GM18867 (cell line): ENCODE data around the gene TPSAB1.

ENCODE experiments used
- ATAC-seq: cut with Tn5 transposase; IDR thresholded peaks from one replicate; pipeline ENCODE4 v1.9.1; 2021; ENCODE audit warnings: mild to moderate bottlenecking, moderate library complexity; ENCODE audit not compliant: unreplicated experiment

TPSAB1 gene

DNA sequence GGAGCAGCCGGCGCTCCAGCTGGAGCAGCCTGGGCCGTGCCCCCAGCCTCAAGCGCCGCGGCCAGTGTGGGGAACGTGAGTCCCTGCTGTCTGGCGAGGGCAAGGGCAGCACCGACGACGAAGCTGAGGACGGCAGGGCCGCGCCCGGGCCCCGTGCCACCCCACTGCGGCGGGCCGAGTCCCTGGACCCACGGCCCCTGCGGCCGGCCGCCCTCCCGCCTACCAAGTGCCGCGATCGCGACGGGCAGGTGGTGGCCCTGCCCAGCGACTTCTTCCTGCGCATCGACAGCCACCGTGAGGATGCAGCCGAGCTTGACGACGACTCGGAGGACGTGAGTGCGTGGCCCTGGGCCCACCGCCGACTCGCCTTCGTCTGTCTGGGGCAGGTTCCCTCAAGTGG is 31.4 kb upstream of the TPSAB1 start:
- no peak for ATAC-seq

DNA sequence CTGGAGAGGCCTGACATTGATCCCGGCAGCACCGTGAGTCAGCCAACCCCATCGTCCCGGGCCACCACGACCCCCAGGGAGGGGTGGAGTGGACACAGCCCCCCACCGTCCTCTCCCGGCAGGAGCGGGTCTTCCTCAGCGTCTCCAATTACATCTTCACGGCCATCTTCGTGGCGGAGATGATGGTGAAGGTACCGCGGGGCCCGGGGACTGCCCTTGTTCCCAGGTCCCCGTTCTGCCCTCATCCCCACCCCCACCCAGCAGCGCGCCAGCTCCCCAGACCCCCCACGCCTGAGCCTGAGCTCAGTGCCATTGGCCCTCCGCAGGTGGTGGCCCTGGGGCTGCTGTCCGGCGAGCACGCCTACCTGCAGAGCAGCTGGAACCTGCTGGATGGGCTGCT is 30.0 kb upstream of the TPSAB1 start:
- no peak for ATAC-seq

DNA sequence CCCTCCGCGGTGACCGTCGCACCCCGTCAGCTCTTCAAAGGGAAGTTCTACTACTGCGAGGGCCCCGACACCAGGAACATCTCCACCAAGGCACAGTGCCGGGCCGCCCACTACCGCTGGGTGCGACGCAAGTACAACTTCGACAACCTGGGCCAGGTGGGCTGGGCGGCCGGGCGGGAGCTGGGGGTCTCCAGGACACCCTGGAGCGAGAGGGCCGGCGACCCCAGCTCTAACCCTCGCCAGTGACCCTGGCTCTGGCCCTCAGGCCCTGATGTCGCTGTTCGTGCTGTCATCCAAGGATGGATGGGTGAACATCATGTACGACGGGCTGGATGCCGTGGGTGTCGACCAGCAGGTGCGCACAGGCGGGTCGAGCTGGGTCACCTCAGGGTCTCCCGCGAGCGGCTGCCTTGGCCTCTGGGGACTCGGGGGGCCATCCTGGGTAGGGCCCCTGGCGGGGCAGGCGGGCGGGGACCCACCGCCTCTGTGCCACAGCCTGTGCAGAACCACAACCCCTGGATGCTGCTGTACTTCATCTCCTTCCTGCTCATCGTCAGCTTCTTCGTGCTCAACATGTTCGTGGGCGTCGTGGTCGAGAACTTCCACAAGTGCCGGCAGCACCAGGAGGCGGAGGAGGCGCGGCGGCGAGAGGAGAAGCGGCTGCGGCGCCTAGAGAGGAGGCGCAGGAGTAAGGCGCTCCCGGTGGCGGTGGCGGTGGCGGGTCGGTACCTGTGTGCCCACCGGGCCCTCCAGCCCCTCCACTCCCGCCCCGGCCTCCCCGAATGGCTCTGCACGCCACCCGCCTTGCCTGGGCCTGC is 28.8 kb upstream of the TPSAB1 start:
- ATAC-seq, result no peak

DNA sequence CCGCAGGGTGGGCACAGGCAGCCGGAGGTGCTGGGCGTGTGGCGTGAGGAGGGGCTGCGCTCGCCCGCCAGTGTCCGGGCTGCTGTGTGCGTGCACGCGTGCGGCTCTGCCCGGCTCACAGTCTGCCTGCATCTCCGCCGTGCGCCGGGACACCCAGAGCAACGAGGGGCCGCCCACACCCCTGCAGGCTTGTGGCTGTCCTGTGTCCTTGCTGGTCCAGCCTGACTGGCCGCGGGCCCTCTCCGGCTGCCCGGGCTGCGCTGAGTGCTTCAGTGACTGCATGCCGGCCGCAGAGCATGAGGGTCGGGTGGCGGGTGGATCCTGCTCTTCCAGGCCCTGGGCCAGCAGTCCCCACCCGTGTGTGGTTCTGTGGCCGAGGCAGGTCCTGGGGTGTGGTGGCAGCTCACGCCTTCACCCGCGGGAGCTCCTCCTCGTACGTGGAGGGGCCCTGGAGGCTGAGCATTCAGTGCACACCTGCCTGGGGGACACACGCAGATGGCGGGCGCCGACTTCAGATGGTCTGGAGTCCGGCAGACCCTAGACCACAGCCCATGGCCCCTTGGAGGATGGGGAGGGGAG is 27.8 kb upstream of the TPSAB1 start:
- ATAC-seq, result no peak

DNA sequence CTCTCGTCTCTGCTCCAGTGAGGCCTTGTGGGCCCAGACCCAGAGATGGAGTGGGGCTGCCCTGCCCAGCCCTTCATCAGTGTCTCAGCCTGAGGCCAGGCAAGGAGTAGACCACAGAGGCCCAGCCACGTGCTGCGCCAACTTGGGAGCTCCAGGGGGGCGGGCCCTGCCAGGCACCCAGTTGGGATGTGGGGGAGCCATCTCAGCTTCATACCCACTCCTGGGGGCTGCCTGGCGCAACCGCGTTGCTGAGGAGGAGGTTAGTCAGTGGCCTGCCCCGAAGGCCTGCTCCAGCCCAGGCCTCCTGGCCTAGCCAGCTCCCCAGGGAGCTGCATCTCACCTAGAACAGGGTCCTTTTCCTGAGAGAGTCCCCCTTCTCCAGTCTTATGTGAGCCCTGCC is 27.3 kb upstream of the TPSAB1 start:
- ATAC-seq, result no peak

DNA sequence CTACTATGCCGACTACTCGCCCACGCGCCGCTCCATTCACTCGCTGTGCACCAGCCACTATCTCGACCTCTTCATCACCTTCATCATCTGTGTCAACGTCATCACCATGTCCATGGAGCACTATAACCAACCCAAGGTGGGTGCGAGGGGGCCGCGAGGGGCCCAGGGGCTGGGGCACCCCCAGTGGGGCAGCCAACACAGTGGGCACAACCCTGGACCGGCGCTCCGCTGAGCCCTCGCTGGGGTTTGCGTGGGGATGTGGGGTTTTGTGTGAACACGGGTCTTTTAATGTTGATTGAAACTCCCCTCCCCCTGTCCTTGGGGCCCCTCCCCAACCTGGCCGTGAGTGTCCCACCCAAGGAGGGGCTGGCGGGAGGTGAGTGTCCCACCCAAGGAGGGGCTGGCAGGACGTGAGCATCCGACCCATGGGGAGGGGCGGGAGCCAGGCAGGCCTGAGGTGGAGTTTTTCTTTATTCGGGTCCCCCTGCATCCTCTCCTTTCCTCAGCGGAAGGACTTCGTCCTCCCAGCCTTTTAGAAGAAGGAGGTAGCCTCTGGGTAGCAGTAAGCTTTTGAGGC is 26.6 kb upstream of the TPSAB1 start:
- ATAC-seq, result no peak

DNA sequence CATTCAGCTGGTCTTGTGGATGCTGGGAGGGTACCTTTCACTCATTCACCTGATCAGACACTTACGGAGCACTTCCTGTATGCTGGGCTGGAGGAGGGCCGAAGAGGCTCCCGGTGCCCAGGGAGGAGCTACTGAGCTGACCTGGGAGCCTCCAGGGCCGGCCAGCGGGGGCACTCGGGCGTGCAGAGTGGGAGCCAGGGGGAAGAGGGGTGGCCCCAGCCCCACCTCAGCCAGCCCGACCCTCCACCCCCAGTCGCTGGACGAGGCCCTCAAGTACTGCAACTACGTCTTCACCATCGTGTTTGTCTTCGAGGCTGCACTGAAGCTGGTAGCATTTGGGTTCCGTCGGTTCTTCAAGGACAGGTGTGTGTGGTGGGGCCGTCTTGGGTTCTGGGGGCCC is 25.8 kb upstream of the TPSAB1 start:
- no peak for ATAC-seq

DNA sequence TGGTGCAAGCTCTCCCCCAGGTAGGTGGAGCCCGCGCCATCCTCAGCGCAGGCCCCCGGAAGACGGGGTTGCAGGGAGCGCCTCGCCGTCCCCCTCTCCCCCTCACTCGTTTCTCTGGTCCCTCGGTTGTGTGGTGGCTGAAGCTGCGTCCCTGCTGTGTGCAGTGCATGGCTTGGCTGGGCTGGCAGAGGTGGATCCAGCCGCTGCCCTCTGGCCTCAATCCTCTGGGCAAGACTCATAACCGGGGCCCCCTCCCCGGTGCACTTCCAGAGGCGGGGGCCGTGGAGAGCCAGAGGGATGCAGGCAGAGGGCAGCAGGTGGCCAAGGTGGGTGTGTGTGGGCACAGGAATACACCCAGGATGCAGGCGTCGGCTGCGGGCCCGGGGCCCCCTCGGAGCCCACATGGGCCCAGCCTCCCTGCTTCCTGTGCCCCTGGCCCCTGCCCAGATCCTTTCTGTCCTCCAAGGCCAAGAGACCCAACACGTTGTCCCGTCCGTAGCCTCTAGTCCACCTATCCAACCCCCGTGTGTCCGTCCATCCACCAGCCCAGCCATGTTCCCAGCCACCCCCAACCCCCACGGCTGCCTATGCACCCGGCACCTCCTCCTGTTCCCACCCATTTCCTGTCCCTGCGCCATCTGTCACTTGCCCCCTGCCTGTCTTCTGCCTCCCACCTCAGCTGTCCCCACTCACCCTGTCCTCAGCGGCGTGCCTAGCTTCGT is 24.8 kb upstream of the TPSAB1 start:
- no peak for ATAC-seq

DNA sequence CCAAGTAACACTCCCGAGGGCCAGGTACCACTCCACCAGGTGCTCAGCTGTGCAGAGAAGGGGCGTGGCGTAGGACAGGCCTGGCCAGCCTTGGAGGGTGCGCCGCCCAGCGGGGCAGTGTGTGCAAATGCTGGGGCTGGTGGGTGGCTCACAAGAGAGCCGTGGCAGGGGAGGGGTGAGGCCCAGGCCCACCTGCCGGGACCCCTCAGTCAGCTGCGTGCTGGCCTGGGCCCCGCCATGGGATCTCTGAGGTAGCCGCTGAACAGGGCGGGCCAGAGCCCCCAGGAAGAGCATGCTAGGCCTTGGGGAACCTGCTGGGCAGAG is 24.2 kb upstream of the TPSAB1 start:
- ATAC-seq, result no peak

DNA sequence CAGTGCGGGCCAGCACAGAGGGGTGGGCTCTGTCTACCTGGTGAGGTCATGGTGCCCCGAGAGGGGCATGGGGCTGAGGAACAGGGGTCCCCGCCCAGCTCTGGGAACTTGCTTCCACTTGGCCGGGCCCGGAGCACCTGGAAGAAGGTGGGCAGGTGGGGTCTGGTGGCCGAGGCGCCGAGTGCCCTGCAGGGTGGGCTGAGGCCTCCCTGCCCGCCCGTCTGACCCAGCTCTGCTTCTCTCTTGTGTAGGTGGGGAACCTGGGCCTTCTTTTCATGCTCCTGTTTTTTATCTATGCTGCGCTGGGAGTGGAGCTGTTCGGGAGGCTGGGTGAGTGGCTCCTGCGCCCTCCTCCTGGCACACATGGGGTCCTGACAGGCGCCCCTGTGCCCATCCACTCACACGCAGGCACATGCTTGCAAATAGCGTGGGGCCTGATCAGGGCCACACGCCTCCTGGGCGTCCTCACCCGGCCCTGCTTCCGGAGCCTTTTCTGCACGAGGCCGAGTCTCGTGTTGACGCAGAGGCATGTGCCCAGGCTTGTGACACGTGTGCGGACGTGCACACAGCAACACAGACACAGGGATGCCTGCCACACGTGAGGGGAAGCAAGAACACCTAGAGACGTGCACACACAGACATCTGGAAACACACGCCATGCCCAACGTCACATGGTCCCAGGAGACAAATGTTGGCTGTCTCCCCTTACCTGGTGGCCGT is 23.7 kb upstream of the TPSAB1 start:
- ATAC-seq, result no peak

DNA sequence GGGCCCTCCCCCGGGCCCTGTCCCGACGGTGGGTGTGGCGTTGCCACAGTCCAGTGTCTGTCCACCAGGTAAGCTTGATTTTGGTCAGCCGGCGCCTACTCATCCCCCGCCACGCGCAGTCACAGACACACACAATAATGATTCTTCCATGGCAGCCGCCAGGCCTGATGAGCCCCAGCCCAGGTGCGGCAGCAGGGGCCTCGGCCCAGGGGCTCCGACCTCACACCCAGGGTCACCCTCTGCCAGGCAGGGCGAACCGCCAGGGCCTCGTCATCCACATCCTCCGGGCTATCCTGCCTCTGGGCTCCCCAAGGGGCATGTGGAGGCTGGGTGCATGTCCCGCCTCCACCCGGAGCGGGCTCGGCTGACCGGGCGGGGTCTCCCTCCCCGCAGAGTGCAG is 23.0 kb upstream of the TPSAB1 start:
- no peak for ATAC-seq

DNA sequence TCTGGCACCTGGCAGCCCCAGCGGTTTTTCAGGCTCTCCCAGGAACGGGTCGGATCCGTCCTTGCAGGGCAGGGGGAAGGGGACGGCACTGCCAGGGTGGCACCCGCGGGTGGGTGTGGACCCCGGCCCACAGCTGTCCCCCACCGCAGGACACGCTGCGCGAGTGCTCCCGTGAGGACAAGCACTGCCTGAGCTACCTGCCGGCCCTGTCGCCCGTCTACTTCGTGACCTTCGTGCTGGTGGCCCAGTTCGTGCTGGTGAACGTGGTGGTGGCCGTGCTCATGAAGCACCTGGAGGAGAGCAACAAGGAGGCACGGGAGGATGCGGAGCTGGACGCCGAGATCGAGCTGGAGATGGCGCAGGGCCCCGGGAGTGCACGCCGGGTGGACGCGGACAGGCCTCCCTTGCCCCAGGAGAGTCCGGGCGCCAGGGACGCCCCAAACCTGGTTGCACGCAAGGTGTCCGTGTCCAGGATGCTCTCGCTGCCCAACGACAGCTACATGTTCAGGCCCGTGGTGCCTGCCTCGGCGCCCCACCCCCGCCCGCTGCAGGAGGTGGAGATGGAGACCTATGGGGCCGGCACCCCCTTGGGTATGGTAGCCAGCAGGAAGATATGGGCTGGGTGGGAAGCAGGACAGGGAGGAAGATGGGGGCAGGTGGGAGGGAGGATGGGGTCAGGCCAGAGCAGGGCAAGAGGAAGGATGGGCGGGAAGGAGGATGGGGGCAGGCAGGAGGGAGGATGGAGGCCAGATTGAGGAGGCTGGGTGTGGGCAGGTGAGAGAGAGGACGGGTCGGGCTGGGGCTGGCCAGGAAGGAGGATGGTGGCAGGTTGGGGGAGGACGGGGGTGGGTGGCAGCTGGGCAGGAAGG is 22.2 kb upstream of the TPSAB1 start:
- no peak for ATAC-seq

DNA sequence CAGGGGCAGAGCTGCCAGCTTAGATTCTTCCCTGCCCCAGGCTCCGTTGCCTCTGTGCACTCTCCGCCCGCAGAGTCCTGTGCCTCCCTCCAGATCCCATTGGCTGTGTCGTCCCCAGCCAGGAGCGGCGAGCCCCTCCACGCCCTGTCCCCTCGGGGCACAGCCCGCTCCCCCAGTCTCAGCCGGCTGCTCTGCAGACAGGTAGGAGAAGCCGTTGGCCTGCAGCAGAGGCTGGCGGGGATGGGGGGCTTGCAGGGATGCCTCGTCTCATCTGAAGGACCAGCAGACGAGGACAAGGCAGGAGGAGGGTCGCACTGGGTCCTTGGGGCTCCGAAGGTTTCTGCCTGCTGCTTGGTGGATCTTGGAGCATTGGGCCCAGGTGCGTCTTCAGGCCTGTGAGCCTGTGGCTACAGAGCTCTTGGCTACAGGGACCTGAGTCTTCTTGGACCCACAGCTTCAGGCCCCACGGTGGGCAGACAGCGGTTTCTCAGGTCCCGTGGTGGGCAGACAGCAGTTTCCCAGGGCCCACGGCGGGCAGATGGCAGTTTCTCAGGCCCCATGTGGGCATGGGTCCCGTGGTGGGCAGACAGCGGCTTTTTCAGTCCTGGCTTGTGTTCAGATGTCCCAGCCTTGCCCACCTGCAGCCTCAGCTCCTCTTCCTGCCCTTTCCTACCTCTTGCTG is 21.4 kb upstream of the TPSAB1 start:
- no peak for ATAC-seq

DNA sequence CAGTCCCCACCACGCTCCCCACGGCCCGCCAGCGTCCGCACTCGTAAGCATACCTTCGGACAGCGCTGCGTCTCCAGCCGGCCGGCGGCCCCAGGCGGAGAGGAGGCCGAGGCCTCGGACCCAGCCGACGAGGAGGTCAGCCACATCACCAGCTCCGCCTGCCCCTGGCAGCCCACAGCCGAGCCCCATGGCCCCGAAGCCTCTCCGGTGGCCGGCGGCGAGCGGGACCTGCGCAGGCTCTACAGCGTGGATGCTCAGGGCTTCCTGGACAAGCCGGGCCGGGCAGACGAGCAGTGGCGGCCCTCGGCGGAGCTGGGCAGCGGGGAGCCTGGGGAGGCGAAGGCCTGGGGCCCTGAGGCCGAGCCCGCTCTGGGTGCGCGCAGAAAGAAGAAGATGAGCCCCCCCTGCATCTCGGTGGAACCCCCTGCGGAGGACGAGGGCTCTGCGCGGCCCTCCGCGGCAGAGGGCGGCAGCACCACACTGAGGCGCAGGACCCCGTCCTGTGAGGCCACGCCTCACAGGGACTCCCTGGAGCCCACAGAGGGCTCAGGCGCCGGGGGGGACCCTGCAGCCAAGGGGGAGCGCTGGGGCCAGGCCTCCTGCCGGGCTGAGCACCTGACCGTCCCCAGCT is 20.3 kb upstream of the TPSAB1 start:
- no peak for ATAC-seq

DNA sequence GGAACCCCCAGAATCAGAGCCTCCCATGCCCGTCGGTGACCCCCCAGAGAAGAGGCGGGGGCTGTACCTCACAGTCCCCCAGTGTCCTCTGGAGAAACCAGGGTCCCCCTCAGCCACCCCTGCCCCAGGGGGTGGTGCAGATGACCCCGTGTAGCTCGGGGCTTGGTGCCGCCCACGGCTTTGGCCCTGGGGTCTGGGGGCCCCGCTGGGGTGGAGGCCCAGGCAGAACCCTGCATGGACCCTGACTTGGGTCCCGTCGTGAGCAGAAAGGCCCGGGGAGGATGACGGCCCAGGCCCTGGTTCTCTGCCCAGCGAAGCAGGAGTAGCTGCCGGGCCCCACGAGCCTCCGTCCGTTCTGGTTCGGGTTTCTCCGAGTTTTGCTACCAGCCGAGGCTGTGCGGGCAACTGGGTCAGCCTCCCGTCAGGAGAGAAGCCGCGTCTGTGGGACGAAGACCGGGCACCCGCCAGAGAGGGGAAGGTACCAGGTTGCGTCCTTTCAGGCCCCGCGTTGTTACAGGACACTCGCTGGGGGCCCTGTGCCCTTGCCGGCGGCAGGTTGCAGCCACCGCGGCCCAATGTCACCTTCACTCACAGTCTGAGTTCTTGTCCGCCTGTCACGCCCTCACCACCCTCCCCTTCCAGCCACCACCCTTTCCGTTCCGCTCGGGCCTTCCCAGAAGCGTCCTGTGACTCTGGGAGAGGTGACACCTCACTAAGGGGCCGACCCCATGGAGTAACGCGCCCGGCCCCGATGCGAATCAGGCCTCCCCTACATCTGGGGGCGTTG is 19.5 kb upstream of the TPSAB1 start:
- ATAC-seq, result no peak

DNA sequence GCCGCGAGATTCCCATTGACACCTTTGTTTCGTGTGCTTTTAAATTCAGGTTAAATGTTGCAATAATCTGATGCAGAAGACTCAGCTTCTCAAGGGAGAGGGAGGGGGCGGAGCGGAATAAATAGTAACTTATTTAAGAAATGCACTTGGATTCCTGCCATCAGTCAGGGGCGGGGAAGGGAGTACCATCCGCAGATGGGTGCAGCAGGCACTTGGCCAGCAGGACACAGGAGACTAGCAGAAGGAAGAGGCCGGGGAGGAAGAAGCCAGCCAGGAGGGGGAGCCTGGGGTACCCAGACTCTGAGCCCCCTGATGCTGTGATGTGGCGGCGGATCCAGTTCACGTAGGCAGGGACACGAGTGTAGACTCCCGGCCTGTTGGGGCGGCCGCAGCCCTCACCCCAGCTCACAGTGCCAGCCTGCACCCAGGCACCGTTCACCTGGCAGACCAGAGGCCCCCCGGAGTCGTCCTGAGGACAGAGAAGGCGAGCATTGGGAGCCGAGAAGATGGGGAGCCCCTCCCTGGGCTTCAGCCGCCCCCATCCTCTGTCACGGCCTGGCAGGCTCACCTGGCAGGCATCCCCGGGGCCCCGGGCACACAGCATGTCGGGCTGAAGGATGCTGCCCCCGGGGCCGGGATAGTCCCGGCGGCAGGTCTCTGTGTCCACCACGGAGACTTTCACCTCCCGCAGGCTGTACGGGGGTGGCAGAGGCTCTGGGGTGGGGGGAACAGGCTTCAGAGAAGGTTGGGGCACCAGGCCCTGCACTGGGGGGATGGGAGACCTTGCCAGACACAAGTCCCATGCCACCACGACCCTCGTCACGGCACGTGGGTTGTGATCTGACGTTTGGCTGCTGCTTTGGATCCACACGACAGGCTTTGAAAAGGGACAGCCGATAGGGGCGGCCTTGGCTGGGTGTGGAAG is 18.6 kb upstream of the TPSAB1 start:
- ATAC-seq, result no peak

DNA sequence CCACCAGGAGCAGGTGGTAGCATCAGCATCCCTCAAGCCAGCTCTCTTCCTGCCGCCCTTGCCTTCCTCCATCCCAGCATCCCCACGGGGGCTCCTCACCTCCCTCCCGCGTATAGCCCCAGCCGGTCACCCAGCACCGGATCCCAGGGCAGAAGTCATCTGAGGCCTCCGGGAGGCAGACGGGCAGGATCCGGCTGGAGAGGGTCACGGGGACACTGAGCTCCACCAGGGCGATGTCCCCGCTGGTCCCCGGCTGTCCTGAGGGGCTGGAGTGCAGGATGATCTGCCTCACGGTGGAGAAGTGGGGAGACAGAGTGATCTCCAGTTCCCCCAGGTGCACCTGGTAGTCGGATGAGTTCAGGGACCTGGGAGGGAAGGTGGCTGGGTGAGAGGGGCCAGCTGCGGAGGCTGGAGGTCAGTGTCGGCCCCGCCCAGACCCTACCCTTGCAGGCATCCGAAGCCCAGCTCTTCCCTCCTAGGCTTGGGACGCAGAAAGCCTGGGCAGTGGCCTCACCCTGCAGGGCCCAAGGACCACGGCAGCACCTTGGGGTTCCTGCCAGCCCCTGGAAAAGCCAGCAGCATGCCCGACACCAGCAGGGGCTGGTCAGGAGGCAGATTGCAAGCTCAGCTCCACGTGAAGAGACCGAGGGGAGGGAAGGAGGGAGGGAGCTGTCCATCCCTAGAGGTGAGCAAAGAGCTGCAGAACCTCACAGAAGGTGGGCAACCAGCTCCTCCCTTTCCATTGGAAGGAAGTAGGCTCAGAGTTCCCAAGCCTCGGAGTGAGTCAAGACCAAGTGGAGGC is 17.8 kb upstream of the TPSAB1 start:
- no peak for ATAC-seq
